ENCODE data around the gene SUPT20HL2.
A peak's percentile ranks its signal among the peaks of the same experiment; 100 is the strongest.
"Not testable (repeated sequence)": the region's sequence is repeated elsewhere in the genome, so short reads cannot be mapped to it uniquely, and the experiment has no call there.

Gene SUPT20HL2

GRCh38 chrX:24314019-24314635 lies at the start of gene SUPT20HL2:
SUPT20HL2 (minus strand) TSS chrX:24314069; CDS start chrX:24313315, 754 bp downstream.
- DNase-seq, result no peak

- not testable (repeated sequence) for DNase-seq
Measured at GRCh38 chrX:24362089-24362745, 48.3 kb upstream of the SUPT20HL2 start.

- DNase-seq, result no peak
Measured at GRCh38 chrX:24360272-24360671, 46.4 kb upstream of the SUPT20HL2 start, which contains the start of gene SUPT20HL1. SUPT20HL1 (plus strand) TSS chrX:24360639; CDS start chrX:24362761, 2,122 bp downstream.

GRCh38 chrX:24357106-24357505 lies 43.2 kb upstream of the SUPT20HL2 start:
- DNase-seq, result no peak

- no peak for DNase-seq
Measured at GRCh38 chrX:24355095-24355494, 41.2 kb upstream of the SUPT20HL2 start.

- DNase-seq, result no peak
Measured at GRCh38 chrX:24350217-24350616, 36.3 kb upstream of the SUPT20HL2 start.

- DNase-seq, result peak; percentile 84
Measured at GRCh38 chrX:24347881-24348280, 34.0 kb upstream of the SUPT20HL2 start.

- no peak for DNase-seq
Measured at GRCh38 chrX:24343719-24344118, 29.9 kb upstream of the SUPT20HL2 start.

- no peak for DNase-seq
Measured at GRCh38 chrX:24341795-24342194, 27.9 kb upstream of the SUPT20HL2 start.

GRCh38 chrX:24340501-24340900 lies 26.6 kb upstream of the SUPT20HL2 start:
- no peak for DNase-seq

- DNase-seq, result no peak
Measured at GRCh38 chrX:24339911-24340310, 26.0 kb upstream of the SUPT20HL2 start.

GRCh38 chrX:24335871-24336270 lies 22.0 kb upstream of the SUPT20HL2 start:
- DNase-seq, result no peak

- no peak for DNase-seq
Measured at GRCh38 chrX:24334461-24334860, 20.6 kb upstream of the SUPT20HL2 start.

- no peak for DNase-seq
Measured at GRCh38 chrX:24333371-24333770, 19.5 kb upstream of the SUPT20HL2 start.

- no peak for DNase-seq
Measured at GRCh38 chrX:24332878-24333277, 19.0 kb upstream of the SUPT20HL2 start.

GRCh38 chrX:24325231-24325630 lies 11.4 kb upstream of the SUPT20HL2 start:
- DNase-seq, result no peak

GRCh38 chrX:24321741-24322395 lies 8.0 kb upstream of the SUPT20HL2 start:
- DNase-seq, result no peak

GRCh38 chrX:24317567-24317966 lies 3.7 kb upstream of the SUPT20HL2 start:
- DNase-seq, result no peak

GRCh38 chrX:24316111-24316510 lies 2.2 kb upstream of the SUPT20HL2 start:
- peak; percentile 80 for DNase-seq

GRCh38 chrX:24312249-24312607 lies 1.6 kb downstream of the SUPT20HL2 start:
- not testable (repeated sequence) for DNase-seq

GRCh38 chrX:24311507-24312248 lies 2.2 kb downstream of the SUPT20HL2 start:
- DNase-seq, result not testable (repeated sequence)

- not testable (repeated sequence) for DNase-seq
Measured at GRCh38 chrX:24310916-24311315, 3.0 kb downstream of the SUPT20HL2 start.

Data from NCI-H82 (cell line).